ACHN (cell line): Measurements from ENCODE around the gene CAPS2.

Experiments
- DNase-seq: peaks from one replicate; pipeline ENCODE4 v3.0.0-alpha.2; 2015
- in situ Hi-C: cut with HindIII; loops from 2 replicates; pipeline ENCODE4 v1.10.0; 2017; ENCODE audit warnings: low sequenced_read_pairs, low pct_ligation_motif_present, low pct_unique_long_range_greater_than_20kb

Gene CAPS2

GRCh38 chr12:75311369-75311768 is 18.8 kb downstream of the CAPS2 start:
- in situ Hi-C loops: no loop called here
- DNase-seq: no peak

DNA sequence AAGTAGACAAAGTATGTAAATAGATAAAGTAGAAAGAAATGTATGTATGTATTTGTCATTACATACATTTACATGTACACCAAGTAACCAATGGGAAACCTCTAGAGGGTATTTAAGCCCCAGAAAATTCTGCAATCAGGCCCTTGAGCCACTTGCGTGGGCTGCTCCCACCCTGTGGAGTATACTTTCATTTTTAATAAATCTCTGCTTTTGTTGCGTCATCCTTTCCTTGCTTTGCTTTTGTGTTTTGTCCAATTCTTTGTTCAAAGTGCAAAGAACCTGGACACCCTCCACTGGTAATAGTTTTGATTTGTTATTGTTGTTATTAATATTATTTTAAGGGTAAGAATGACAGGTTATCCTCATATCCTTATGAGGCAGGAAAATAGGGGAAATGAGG is 21.8 kb downstream of the CAPS2 start:
- DNase-seq: no peak
- in situ Hi-C loops: no loop called here

- in situ Hi-C loops: no loop called here
- DNase-seq: no peak
Measured at GRCh38 chr12:75305412-75306332, 24.5 kb downstream of the CAPS2 start.

GRCh38 chr12:75302781-75303180 is 27.3 kb downstream of the CAPS2 start:
- in situ Hi-C loops: no loop called here
- no peak for DNase-seq

DNA sequence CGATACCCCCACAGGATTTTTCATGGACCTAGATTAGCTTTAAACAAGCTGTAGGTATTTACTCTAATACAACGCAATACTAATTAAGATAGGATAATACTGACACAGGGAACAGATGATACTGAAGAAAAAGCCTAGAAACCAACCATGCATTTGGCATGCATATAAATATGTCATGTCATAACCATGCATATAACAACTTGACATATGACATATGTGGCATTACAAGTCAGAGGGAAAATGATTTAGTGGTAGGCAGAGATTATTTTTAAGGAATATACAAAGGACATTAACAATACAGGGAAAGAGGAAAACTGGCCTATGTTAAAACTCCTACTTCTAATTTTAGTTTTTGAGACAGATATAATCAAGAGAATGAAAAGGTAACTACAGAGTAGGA is 27.9 kb downstream of the CAPS2 start:
- no peak for DNase-seq
- in situ Hi-C loops: no loop called here

GRCh38 chr12:75294797-75295196 is 35.3 kb downstream of the CAPS2 start:
- DNase-seq: no peak
- in situ Hi-C loops: no loop called here

DNA sequence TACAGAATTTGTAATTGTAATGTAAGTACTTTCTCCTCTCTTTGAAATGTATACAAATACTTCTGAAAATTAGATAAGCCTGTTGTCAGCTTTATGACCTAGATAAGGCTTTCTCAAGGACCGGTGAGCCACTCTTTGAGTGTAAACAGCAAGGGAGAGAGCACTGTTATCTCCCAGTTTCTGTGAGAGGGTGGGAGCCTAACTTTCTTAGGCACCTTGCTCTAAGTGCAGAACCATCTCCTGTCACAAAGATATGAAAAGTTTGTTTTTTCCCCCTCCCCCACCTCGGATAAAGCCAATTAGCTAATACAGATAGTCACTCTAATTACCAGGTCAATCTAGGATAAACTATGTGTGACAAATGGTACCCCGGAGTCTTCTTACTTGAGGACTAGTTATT is 35.8 kb downstream of the CAPS2 start:
- no peak for DNase-seq
- in situ Hi-C loops: no loop called here

DNA sequence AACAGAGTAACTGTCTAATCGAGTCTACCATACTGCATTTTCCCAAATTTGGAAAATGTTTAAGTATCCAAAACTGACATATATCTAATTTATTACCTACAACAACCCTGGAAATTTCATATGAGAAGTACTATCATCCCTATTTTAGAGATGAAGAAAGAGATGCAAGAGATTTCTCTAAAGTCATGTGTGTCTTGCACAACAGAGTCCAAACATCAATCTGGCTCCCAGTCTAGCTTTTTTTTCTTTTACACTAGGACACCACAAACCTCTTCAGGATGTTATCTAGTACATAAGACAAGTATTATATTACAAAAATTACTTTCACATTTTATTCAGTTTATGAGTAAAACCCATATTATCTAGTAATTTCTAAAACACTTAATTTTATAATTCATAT is 39.1 kb downstream of the CAPS2 start:
- in situ Hi-C loops: no loop called here
- no peak for DNase-seq

DNA sequence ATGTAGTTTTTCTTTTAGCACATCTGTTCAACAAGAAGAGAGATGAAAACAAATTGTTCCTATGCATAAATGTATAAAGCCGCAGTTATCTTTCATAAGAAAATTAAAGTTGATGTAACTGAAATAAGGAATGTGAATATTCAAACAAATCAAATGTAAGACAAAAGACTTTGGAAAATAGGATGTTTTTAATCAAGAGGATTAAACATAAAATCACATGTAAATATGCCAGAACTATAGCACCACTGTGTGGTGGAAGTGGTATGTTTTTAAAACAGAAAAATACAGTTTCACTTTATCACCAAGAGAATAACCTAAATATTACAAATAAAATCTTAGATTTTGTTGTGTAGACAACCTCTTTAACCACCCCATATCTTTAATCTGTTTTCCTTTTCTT is 40.4 kb downstream of the CAPS2 start:
- DNase-seq: peak; percentile 53
- in situ Hi-C loops: no loop called here

GRCh38 chr12:75288860-75289259 is 41.3 kb downstream of the CAPS2 start:
- in situ Hi-C loops: no loop called here
- DNase-seq: no peak

DNA sequence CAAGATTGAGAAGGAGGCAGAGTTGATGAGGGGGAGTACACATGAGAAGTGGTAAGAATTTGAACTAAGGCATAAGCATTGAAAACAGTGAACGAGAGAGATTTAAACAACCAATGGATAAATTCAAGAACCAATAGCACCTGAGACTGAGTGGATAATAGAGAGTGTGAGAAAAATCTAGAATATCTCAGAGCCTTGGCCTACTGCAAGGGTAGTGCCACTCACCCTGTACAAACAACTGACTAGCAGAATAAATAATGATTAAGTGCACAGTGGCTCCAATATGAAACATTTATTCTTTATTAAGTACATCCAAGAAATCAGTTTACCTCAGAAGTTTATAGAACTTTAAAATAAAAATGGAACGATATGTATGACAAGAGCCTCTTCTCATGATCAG is 54.4 kb downstream of the CAPS2 start:
- DNase-seq: no peak
- in situ Hi-C loops: no loop called here

DNA sequence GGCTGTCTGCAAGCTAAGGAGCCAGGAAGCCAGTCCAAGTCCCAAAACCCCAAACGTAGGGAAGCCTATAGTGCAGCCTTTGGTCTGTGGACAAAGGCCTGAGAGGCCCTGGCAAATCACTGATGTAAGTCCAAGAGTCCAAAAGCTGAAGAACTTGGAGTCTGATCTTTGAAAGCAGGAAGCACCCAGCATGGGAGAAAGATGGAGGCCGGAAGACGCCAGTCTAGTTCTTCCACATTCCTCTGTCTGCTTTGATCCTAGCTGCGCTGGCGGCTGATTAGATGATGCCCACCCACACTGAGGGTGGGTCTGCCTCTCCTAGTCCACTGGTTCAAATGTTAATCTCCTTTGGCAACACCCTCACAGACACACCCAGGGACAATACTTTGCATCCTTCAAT is 58.5 kb downstream of the CAPS2 start:
- in situ Hi-C loops: no loop called here
- DNase-seq: no peak

- no peak for DNase-seq
- in situ Hi-C loops: no loop called here
Measured at GRCh38 chr12:75270157-75270556, 60.0 kb downstream of the CAPS2 start.

- no peak for DNase-seq
- in situ Hi-C loops: no loop called here
Measured at GRCh38 chr12:75269209-75269608, 60.9 kb downstream of the CAPS2 start.

DNA sequence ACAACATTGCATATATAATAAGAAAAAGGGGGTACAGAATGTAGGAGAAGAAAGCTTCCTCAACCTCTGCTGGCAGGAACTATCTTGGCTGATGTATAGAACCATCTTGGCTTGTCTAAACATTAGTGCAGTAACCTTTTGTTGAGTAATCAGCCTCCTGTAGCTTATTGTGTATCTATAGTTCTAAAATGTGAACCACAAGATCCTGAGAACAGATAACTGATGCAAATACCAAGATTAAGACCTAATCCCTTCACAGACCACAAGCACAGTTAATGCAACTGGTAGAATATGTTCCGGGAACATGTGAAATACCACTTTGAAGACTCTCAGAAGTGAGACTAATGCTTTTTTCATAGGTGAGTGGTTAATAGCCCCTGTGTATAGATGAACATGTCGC is 69.8 kb downstream of the CAPS2 start:
- no peak for DNase-seq
- in situ Hi-C loops: no loop called here

DNA sequence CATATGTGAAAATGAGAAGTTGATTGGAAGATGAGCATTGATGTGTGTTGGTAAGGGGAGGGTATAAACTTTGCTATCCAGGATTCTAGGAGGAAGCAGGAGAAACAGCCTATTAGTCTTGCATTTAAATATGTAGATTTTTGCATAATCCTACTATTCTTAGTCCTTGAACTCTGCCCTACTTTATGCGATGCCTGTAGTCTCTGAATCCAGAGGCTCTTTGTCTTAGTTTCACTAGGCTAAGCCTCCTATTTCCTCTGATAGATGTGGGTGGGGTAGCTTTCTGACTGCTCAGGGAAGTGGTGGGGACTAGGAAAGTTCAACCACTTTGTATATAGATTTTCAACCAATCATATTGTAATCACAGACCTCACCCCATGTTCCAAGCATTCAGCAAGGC is 71.0 kb downstream of the CAPS2 start:
- no peak for DNase-seq
- in situ Hi-C loops: no loop called here

DNA sequence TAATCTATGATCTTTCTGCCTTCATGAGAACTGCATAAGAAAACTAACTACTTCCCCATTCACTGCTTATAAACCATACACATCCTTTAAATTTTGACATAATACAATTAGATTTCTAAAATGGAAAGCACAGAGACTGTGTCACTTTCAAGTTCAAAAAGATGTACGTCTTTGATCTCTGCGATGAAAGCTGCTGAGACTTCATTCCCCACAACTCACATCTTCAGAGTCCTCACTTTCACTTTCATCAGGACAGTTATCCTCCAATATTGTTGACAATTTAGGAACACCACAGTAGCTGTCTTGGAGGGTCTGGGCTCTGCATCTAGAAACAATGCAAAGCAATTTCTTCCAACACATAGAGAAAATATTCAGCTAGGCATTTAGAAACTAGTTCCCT is 72.6 kb downstream of the CAPS2 start:
- in situ Hi-C loops: no loop called here
- DNase-seq: peak; percentile 21

GRCh38 chr12:75245108-75245507 is 85.0 kb downstream of the CAPS2 start:
- in situ Hi-C loops: no loop called here

DNA sequence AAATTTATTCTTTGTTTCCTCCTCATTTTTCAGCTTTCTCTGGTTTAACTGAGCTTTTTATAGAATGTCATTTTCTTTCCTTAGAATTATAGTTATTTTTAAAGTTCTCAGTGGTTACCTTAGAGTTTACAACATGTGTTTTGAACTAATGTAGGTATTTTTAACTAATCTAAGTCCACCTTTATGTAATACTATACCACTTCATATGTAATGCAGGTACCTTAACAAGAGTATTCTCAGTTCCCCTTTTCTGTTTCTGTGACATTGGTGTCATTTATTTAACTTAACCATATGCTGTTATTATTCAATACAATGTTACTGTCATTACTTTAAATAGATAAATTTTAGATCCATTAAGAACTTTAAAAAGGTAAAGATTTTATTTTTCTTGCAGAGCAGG is 90.1 kb downstream of the CAPS2 start:
- DNase-seq: no peak
- in situ Hi-C loops: no loop called here

More at GRCh38 chr12:75245108-75245507, 85.0 kb downstream of the CAPS2 start:
- no peak for DNase-seq

- in situ Hi-C loops: no loop called here
- DNase-seq: no peak
Measured at GRCh38 chr12:75236206-75236605, 93.9 kb downstream of the CAPS2 start.
